Fibroblast of peridontal ligament (primary cell): ENCODE data around the gene TMEM179.

Source experiments
- DNase-seq: peaks from one replicate; pipeline ENCODE4 v3.0.0-alpha.2; 2010; ENCODE audit errors: extremely low read depth

Gene TMEM179

DNA sequence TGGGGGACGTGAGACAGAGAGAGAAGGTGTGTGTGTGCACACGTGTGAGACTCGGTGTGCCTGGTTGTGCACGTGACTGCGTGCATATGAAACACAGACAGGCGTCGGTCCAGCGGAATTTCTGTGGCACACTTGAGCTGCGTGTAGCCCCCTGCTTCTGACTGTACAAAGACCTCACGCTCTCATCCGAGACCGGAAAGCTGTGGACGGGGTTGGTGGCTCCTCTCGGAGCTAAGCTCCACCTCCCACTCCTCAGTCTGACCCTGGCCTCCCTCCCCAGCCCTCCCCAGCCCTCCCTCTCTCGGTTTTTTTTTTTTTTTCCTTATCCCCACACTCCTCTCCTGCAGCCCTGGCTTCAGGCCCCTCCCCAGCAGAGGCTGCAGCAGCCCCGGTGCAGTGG is 33.3 kb downstream of the TMEM179 start:
- no peak for DNase-seq

DNA sequence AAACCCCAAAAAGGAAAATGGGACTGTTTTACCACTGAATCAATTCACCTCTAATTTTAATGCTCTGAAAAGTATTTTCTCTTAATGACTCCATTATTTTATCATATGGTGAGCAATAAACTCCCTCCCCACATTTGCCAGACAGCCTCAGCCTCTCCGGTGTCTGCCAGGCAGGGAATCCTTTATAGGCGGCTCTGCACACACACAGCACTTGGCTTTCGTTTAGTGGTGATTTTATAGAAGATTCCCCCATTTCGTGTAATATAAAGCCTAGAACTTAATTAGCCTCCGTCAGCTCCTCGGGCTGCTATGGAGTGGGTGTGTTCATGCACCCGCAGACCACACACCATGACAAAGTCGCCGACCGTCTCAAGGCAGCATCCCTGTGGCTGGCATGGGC is 35.1 kb downstream of the TMEM179 start:
- no peak for DNase-seq

DNA sequence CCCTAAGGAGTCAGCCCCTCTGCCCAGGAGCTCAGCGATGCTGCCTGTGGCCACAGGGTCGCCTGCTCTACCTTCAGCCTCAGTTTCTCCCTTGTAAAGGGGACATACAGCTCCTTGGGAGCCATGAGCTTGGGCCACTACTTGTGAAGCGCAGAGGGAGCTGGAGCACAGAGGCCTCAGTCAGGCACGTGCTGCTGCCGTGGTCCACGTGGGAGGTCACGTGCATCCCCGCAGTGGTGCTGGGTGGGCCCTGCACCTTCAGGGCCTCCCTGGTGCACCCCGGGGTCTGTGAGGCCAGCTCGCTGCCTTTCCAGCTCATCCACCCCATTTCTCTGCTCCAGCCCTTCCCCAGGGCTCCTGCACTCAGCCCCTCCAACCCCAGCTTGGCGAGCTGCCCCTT is 36.0 kb downstream of the TMEM179 start:
- DNase-seq = no peak

DNA sequence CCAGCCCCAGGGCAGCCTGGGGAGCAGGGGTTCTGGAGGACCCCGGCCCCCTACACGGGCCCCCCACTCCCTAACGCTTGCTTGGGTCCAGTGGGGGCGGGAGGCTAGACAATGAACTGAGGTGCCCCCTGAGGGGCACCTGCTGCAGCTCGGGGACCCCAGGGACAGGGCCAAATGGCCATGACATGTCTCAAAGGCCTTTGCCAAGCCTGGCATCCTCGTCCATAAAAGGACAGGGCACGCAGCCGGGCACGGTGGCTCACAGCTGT is 36.7 kb downstream of the TMEM179 start:
- DNase-seq = no peak

DNA sequence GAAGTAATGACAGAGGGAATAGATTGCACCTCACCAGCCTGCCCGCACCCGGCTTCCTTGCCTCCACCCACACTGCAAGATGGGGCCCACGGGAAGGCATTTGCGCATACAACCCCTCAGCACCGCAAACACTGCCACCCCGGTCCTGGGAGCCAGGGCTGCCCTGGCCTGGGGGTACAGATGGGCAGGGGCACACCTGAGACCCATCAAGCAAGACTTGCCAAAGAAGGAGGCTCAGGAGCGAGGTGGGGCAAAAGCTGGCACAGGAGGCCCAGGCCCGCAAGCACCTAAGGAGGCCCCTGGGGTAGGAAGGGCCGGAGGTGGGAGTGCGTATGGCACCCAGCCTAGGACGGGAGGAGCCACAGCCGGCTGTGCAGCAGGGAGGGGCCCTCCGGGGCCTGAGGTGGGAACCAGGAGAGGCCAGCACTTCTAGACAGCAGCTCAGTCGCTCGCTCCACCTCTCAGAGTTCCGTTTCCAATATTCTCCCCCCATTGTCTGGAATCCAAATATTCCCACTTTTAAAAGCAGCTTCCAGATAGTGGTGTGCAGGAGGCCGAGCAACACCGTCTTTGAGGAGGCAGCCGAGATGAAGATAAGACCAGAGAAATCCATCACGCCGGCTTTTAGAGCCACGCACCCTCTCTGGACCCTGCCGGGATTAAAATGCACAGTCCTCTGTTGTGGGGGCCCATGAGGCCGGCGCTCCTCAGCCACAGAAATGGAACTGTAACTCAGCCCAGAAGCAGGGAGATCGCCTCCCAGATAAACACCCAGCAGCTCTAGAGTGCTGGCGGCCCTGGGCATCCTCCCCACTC is 37.2 kb downstream of the TMEM179 start:
- DNase-seq = no peak

DNA sequence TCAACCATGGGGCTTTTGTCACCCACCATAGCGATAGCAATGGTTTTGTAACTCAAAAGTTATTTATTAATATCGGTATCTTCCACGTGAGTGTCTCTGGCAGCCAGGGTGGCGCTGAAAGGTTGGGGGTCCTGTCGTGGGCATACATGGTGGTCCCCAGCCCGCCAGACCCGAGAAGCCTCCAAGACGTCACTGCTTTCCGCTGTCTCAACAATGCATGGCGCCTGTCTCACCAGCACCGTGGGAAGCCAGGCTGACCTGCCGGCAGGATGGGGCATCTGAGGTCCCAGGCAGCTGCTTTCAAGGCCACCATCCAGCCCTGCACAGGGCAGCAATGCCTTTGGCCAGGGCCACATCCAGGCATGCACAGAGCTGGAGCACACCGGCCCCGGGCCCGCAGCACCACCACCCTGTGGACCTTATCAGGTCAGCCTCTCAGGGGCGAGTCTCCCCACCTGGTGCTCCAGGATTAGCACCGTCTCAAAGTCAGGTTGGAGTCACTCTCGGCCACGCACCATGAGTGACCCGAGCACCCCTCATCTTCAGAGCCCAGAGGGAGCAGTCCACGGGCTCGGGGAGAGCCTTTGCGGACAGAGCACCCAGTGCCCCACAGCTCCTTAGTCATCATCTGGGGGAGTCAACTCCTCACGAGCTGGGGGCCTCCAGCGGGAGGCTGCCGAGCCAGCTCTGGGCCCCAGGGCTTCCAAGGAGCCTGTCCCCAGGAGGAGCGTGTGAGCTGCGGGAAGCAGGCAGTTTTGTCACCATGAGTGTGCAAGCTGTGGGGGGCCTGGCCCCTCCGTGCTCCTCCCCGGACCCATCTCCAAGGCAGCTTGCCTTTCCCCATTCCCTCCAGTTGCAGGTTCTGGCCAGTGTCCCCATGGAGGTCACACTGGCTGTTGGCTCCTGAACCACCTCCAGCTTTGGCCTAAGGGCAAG is 39.6 kb downstream of the TMEM179 start:
- DNase-seq = no peak

DNA sequence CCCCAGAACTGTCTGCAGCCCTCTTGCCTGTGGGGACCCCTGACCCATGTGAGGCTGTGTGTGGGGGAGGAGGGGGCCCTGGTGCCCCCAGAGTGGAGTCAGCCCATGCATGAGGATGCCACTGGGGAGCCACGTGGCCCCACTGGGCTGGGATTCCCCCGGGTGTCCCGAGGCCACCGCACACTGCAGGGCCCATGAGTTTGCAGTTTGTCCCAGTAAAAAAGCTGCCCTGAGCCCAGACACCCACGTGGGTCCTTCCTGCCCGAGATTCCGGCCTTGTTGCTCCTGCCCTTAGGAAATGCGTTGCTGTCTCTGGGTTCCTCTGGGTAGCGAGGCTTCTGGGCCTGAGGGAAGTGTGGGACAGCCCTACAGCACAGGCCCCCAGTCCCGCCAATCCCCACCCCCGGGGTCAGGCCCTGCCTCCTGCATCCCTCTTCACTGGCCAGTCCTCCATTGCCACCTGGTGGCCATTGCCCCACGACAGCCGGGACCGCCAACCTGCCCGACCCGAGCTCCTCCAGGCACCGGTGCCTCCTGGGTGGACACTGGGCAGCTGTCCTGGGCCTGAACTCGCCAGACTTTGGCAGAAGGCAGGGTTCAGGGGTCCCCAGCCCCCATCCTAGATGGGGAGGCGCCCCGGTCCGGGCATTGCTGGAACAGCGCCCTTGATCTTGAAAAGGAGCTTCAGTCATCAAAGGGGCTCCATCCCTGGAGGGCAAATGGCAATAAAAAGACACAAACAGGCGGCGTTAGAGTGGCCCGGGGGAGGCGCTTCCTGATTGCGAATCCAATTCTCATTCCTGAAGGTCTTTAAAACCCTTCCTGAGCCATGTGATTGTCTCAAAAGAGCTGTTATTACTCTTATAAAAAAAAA is 40.6 kb downstream of the TMEM179 start:
- DNase-seq = peak; percentile 23

DNA sequence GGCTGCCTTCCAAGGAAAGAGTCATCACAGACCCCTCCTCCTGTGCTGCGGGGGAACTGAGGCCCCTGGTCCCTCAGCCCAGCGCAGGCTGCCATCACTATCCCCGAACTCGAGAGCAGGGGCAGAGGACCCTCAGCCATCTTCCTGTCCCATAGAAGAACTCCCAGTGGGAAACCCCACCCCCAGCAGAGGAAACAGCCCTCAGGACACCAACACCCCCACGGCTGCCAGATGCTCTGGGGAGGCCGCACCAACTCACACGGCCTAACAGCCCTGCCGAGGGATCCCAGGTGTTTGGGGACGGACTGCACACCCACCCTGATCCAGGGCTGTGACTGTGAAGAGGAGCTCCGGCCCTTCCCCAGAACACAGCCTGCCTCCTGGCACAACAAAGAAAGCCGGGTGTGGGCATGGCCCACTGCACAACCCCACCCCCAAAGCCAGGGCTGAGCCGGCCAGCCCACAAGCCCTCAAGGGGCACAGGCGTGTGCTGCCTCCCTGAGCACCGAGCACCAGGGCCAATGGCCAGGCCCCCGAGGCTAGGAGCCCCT is 41.3 kb downstream of the TMEM179 start:
- DNase-seq = no peak

DNA sequence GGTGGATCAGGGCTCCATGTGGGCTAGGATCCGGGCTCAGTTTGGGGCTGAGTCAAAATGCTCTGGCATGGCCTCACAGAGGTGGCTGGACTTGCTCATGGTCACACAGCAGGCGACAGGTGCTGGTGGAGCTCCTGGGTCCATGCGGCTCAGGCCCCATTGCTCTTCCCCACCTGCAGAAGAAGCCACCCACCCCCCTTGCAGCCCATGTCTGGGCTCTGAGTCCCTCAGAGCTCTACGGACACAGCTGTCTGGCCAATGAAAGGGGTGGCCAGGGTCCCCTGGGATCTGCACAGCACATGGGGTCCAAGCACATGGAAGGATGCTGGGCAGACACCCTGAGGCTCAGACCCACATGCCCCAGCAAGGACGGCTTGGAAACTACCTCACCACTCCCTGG is 42.0 kb downstream of the TMEM179 start:
- no peak for DNase-seq

DNA sequence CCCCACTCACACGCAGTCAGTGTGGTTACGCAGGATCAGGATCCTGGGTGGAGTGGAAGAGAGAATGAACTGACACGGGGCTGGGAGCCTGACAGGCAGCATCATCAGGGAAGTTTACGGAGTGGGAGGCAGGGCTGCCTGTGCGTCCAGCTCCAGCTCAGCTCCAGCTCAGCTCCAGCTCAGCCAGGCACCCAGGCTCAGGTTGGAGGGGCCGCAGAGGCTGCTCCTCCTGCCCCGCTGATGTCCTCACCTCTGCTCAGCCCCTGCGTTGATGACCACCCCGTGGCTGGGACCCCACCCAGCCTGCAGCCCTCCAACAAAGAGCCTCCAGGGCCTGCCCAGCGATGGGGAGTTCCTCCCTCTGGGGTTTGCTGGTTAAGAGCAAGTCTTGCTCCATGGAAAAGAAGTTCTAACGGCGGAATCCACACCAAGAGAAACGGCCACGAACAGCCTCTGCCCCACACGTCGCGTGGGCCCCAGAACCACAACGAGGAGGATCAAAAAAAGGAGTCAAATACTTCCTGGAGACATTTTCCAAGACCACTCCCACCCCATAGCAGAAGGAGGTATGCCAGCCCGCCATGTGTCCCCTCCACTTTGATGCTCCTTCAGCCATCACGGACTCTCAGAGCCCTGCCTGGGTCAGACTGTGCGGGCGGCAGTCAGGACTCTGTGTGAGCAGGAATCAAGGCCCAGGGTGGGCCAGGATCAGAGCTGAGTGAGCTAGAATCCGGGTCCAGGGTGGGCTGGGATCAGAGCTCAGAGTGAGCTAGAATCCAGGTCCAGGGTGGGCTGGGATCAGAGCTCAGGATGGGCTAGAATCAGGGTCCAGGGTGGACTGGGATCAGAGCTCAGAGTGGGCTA is 42.7 kb downstream of the TMEM179 start:
- no peak for DNase-seq

DNA sequence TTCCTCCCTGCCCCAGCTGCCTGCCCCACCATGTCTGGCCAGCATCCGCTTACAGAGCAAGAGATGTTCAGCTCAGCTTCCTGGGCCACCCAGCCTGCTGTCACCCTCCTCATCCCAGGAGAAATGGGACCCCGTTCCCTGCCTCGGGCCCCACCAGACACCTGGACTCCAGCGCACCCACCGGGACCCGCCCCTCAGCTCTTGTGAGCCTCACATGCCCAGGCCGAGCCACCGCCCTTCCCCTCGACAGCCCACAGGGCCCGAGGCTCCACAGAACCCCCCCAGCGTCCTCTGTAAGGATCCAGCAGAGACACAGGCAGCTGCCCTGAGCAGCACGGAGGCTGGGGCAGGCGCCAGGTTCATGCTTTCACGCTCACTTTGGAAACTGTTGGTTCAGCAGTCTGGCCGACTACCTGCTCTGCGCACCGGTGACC is 43.4 kb downstream of the TMEM179 start:
- no peak for DNase-seq

DNA sequence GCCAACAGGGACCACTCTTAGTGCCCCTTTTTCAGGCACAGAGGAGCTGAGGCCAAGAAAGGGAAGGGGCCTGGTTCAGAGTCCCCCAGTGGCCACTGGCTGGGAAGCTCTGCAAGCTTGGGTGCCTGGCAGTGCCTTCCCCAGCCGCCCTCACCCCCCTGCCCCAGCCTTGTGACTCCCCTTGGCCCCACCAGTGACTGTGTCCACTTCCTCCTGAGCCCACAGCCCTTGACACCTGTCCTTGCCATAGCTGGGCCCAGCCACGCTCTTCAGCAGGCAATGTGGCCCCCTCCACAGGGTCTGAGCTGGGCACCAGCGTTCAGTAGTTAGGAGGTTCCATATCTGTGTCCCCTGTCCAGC is 44.0 kb downstream of the TMEM179 start:
- no peak for DNase-seq

DNA sequence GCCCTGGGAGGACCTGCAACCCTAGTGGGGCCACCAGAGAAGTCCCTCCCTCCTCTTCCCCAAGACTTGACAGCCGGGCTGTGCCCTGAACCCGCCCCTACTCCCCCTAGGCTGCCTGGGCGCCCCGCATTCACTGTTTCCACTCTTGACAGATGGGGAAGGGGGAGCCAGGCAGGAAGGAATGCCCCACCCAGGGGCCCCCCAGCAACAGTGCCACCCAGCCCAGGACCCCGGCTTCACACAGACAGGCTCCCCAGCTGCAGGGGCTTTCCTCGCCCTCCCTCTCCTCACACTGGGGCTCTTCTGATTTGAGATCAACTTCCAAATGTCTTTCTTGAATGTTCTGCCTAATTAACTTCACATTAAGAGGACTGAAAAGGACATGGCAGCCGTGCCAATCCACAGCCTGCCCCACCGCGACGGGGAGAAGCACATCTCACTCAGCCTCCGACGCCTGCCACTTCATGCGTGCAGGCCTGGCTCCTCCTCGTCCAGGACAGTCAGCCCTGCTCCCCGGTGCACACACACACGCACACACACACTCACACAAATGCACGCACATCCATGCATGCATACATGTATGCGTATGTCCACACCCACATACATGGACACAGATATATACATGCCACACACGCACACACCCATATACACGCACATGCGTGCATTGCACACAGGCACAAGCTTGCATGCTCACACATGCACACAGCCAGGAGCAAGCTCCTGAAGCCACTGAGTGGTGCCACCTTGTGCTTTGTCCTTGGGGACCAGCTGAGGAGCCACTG is 44.6 kb downstream of the TMEM179 start:
- no peak for DNase-seq

DNA sequence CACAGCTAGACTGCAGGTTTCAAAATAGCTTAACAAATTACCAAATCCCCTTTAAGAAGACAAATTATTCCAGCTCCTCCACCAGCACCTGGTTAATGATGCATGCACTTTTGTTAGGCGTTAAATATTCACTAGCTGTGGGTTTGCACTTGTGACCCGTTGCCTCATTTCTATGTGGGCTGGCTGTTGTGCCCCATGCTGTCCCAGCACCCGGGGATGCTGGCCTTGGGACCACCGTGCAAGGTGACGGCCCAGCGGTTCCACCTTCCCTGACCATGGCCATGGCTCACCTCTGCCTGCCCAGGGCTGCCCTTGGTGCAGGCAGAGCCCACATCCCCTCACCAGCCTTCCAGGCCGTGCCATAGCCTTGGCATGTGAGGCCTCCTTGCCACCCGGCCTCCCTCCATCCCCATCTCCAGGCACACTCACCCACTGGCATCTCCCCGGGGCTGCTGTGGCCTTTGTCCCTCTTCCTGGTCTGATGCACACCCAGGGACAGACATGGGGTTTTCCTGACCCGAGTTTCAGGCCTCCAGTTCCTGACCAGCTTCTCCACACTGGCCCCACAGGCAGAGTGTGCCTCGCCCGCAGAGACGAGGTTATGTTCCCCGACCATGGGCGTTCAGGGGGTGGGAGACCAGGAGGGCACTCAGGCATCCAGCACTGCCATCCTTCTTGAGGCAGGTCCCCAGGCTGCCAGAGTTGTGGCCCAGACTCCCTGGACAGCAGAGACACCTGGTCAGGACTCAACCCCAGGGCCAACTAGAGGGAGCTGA is 45.4 kb downstream of the TMEM179 start:
- no peak for DNase-seq

DNA sequence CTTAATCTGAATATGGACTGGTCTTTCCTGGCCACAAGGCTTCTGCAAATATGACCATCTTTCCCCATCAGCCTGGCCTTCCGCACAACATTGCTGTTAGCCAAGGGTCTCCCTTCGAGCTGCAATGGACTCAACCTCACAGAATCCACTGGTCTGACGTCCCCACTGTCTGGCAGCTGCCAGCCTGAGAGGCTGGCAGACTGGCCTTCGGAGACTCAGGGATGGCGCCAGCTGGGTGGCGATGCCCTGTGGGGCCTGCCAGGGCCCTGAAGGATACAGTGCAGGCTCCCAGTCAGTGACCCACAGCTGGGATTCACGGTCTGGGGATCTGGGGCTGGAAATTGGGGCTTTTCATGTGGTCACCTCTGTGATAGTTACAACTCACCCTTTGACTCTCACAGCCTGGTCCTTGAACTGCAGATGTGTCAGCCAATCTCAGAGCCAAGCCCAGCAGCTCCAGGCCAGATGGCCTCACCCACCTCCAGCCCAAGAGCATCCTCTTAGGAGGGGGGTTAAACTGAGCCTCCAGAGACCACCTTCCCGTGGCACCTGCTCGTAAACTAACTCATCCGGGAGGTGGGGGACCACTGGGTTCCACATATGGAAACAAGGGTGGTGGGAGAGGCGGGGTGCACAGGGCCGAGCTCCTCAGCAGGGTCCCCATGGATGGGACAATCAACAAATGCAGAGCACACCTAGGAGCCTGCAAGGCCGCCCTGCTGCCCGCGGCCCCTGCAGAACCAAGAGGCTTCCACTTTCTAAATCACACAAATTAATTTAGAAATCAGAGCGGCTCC is 46.1 kb downstream of the TMEM179 start:
- DNase-seq = no peak

DNA sequence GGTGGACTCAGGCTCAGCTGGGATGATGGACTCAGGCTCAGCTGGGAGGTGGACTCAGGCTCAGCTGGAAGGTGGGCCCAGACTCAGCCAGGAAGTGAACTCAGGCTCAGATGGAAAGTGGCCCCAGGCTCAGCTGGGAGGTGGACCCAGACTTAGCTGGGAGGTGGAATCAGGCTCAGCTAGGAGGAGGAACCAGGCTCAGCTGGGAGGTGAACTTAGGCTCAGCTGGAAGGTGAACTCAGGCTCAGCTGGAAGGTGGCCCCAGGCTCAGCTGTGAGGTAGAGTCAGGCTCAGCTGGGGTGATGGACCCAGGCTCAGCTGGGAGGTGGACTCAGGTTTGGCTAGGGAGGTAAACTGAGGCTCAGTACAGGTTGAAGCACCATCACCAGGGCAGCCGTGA is 46.8 kb downstream of the TMEM179 start:
- DNase-seq = no peak

DNA sequence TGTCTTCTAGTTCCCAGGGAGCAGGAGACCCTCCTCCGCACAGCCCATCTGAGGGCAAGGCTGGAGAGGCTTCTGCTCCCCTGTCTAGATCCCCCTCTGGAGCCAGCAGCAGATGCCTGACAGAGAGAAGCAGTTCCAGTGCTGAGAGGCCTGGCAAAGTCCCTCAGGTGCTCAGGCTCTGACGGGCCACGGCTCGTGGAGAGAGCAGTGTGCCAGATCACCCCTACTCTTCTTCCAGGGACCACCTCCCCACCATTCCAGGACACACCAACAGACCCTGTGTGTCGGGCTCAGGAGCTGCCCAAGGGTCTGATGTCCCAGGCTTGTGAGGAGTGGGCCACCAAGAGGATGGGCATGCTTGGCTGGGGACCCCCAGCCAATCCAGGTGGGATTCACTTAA is 47.5 kb downstream of the TMEM179 start:
- DNase-seq = no peak

DNA sequence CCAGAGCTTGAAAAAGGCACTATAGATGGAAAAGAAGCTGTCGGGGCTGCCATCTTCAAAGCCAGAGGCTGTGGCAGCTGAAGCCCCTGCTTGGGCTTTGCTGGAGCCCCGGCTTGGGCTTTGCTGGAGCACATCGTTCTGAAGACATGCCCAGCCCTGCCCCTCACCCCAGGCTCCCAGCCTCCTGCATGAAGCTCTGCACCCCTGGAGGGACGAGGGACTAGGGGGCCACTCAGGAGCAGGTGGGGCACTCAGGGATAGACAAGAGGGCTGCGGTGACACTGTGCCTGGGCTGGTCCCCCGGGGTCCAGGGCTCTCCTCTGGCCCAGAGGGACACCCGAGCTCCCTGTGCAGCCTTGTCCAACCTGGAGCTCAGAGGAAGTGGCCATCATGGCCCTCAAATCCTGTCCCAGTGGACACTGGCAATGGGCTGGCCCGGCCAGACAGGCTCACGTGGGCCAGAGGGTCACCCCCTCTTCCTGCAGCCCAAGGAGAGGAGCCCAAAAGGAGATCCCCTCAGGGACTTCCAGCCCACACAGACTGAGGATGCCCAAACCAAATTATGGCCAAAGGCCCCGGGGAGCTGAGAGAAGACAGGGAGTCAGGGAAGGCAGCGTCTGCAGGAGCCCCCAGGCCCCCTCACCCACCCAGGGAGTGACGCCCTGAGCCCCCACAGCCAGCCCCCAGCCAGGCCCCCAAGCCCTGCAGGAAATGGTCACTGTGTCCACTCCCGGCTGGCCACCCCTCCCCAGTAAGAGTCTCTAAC is 48.1 kb downstream of the TMEM179 start:
- DNase-seq = no peak
